HCT116 (cell line): ENCODE data around the gene ARHGEF10L.

ENCODE experiments used
- CEBPB ChIP-seq: IDR thresholded peaks from 2 replicates; pipeline ENCODE4 v1.6.1; 2012; ENCODE audit warnings: low read depth
- EZH2 ChIP-seq: fragments of 200-600 bp; sonication (generic); IDR thresholded peaks from 2 replicates; pipeline ENCODE4 v1.6.1; 2017; ENCODE audit warnings: antibody characterized with exemption, mixed run types
- EZH2phosphoT487 ChIP-seq: fragments of 200-600 bp; IDR thresholded peaks from 2 replicates; pipeline ENCODE4 v1.6.1; 2018; ENCODE audit warnings: antibody characterized with exemption, borderline replicate concordance
- MAX ChIP-seq: IDR thresholded peaks from 2 replicates; pipeline ENCODE4 v1.6.1; 2012
- POLR2AphosphoS5 ChIP-seq: IDR thresholded peaks from 2 replicates; pipeline ENCODE4 v1.6.1; 2011; ENCODE audit warnings: mild to moderate bottlenecking, low read depth, low read length, moderate library complexity
- REST ChIP-seq: IDR thresholded peaks from 2 replicates; pipeline ENCODE4 v1.6.1; 2012; ENCODE audit warnings: low read depth
- ZFX ChIP-seq: fragments of 450-650 bp; IDR thresholded peaks from 2 replicates; pipeline ENCODE4 v1.6.1; 2017
- TF ChIP-seq, protein P1 (sequence below), 3 experiments: fragments of 200-600 bp in 1 of 3; sonication (generic) in 1 of 3; IDR thresholded peaks in 2 of 3; conservative IDR thresholded peaks in 1 of 3; 2 replicates each; pipeline ENCODE4 v1.5.1; 2012 to 2017; ENCODE audit warnings: low read depth in 2 of 3, low read length in 2 of 3, antibody characterized with exemption in 1 of 3, borderline replicate concordance in 1 of 3, control low read depth in 1 of 3, mild to moderate bottlenecking in 1 of 3, mixed read lengths in 1 of 3, mixed run types in 1 of 3, moderate library complexity in 1 of 3; ENCODE audit not compliant: insufficient read depth in 1 of 3

- no peak for TF ChIP-seq EZH2
- TF ChIP-seq POLR2AphosphoS5: no peak
- TF ChIP-seq, protein P1, sequence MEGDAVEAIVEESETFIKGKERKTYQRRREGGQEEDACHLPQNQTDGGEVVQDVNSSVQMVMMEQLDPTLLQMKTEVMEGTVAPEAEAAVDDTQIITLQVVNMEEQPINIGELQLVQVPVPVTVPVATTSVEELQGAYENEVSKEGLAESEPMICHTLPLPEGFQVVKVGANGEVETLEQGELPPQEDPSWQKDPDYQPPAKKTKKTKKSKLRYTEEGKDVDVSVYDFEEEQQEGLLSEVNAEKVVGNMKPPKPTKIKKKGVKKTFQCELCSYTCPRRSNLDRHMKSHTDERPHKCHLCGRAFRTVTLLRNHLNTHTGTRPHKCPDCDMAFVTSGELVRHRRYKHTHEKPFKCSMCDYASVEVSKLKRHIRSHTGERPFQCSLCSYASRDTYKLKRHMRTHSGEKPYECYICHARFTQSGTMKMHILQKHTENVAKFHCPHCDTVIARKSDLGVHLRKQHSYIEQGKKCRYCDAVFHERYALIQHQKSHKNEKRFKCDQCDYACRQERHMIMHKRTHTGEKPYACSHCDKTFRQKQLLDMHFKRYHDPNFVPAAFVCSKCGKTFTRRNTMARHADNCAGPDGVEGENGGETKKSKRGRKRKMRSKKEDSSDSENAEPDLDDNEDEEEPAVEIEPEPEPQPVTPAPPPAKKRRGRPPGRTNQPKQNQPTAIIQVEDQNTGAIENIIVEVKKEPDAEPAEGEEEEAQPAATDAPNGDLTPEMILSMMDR (IDR thresholded peaks at IDR 0.05 in 2 of 3, conservative IDR thresholded peaks at IDR 0.05 in 1 of 3; ENCODE audit: borderline replicate concordance in 1 of 3, insufficient read depth in 1 of 3, low read depth in 2 of 3, low read length in 2 of 3): no peak
- TF ChIP-seq EZH2phosphoT487: no peak
- TF ChIP-seq REST: no peak
- TF ChIP-seq CEBPB: no peak
- TF ChIP-seq MAX: no peak
- TF ChIP-seq ZFX: no peak
Observed at GRCh38 chr1:17520473-17521319, 18.8 kb upstream of the ARHGEF10L start.
